ENCODE results near the gene SLC6A19. TPM values are rescaled to one million over a fixed set of nuclear protein-coding genes. Genes with fewer than 3 reads are reported as not detected.

SLC6A19 gene
- total and polyA plus RNA-seq, 2 of the 4 experiments (the other 2 are of a cell fraction): not detected

GRCh38 chr5:1254196-1254595 lies 52.8 kb downstream of the SLC6A19 start:
- 71% methylated on average over 3 of the region's 19 CpGs; no CpG with 5 or more reads in 1 of the 2 experiments for WGBS, 2 experiments (ENCODE audit: extremely low coverage in 2 of 2, insufficient read length in 1 of 2)
- intact Hi-C loops (cut with micrococcal nuclease): no loop called here
- BruUV-seq (replicated peaks): no TSS peak

More at GRCh38 chr5:1254196-1254595, 52.8 kb downstream of the SLC6A19 start:
- H4K8ac ChIP-seq (ENCODE audit: low read depth in 2 of 2, low read length in 2 of 2): no peak overlapping the region
- H2AK9ac ChIP-seq (replicated peaks; ENCODE audit: low read depth, low read length, poor library complexity): no peak overlapping the region
- no peak overlapping the region for H3K4me2 ChIP-seq (ENCODE audit: low read depth, low read length)
- H4K20me1 ChIP-seq (ENCODE audit: insufficient read depth, low read length): no peaks in the 10 kb centered on the region
- H3K18ac ChIP-seq (ENCODE audit: low read depth, low read length): no peak overlapping the region
- no peaks in the 10 kb centered on the region for H3K4me1 ChIP-seq (ENCODE audit: control insufficient read depth, insufficient read depth, low read length)
- TF ChIP-seq RCOR1 (IDR thresholded peaks at IDR 0.05; ENCODE audit: insufficient replicate concordance, low read length) (no peak), RFX5 (IDR thresholded peaks at IDR 0.05; ENCODE audit: low read depth, low read length) (no peak), CTCF (conservative IDR thresholded peaks at IDR 0.05; ENCODE audit: low read depth, low read length) (no peak), USF2 (IDR thresholded peaks at IDR 0.05; ENCODE audit: low read depth, low read length) (no peak), BHLHE40 (IDR thresholded peaks at IDR 0.05; ENCODE audit: low read depth, low read length) (no peak), MXI1 (IDR thresholded peaks at IDR 0.05; ENCODE audit: borderline replicate concordance, low read depth, low read length) (no peak), ELK1 (IDR thresholded peaks at IDR 0.05; ENCODE audit: borderline replicate concordance, low read depth, low read length) (no peak), MAFK (IDR thresholded peaks at IDR 0.05; ENCODE audit: low read depth, low read length) (no peak), POLR2A (IDR thresholded peaks at IDR 0.05; ENCODE audit: low read depth, low read length) (no peak), RAD21 (IDR thresholded peaks at IDR 0.05; ENCODE audit: low read length) (no peak), FOS (IDR thresholded peaks at IDR 0.05; ENCODE audit: low read depth, low read length) (no peak), CHD1 (IDR thresholded peaks at IDR 0.05; ENCODE audit: low read depth, low read length) (no peak), NFE2L2 (IDR thresholded peaks at IDR 0.05; ENCODE audit: low read depth, low read length) (no peak), MAZ (IDR thresholded peaks at IDR 0.05; ENCODE audit: borderline replicate concordance, low read depth, low read length) (no peak), CEBPB (IDR thresholded peaks at IDR 0.05; ENCODE audit: low read depth, low read length) (no peak), SMC3 (IDR thresholded peaks at IDR 0.05; ENCODE audit: low read depth, low read length) (no peak)
- DNase-seq (no peak), ATAC-seq (ENCODE audit: low read depth) (no peak)
- H4K5ac ChIP-seq (ENCODE audit: low read depth, low read length): no peak overlapping the region
- no peak overlapping the region for H3K56ac ChIP-seq (ENCODE audit: extremely low read depth, insufficient read depth, low read length)
- no peak overlapping the region for H2BK15ac ChIP-seq (ENCODE audit: low read depth, low read length)
- H3K4ac ChIP-seq (ENCODE audit: low read depth, low read length): no peak overlapping the region
- CTCF ChIA-PET: no interaction called here
- dilution Hi-C loops (cut with HindIII; ENCODE audit: low sequenced_read_pairs, unreplicated experiment): no loop called here
- H3K23ac ChIP-seq (ENCODE audit: low read depth, low read length): no peak overlapping the region
- no peak overlapping the region for H2BK5ac ChIP-seq (ENCODE audit: low read depth, low read length, poor library complexity, severe bottlenecking)
- no peaks in the 10 kb centered on the region; the same call in 1 of the 2 replicates for H3K27me3 ChIP-seq (ENCODE audit: control insufficient read depth, insufficient read depth, low read length)
- no peak overlapping the region for H3K14ac ChIP-seq (replicated peaks; ENCODE audit: low read depth, low read length)
- POLR2A ChIA-PET (ENCODE audit: unreplicated experiment): no interaction called here
- no peak overlapping the region for H3K4me3 ChIP-seq (ENCODE audit: insufficient read depth, low read depth, low read length)
- no peak overlapping the region for H2BK20ac ChIP-seq (ENCODE audit: low read depth, low read length)
- in situ Hi-C loops (cut with MboI; ENCODE audit: low sequenced_read_pairs): no loop called here
- H3K27ac ChIP-seq (ENCODE audit: insufficient read depth, low read length): no peak overlapping the region
- H3K9me1 ChIP-seq (ENCODE audit: insufficient read depth, low read length): no peaks in the 10 kb centered on the region
- H4K91ac ChIP-seq (ENCODE audit: insufficient read depth, low read depth, low read length): no peak overlapping the region
- H3K9ac ChIP-seq (ENCODE audit: low read depth, low read length): no peak overlapping the region
- H2BK120ac ChIP-seq (ENCODE audit: low read depth, low read length): no peak overlapping the region
- no peak overlapping the region for H2AFZ ChIP-seq (replicated peaks; ENCODE audit: low read length, poor library complexity)
- H3K36me3 ChIP-seq (ENCODE audit: control insufficient read depth, insufficient read depth, low read length): no peaks in the 10 kb centered on the region
- peaks cover 8% of the 10 kb centered on the region for H3K9me3 ChIP-seq (ENCODE audit: control insufficient read depth, insufficient read depth, low read length)
- no peak overlapping the region for H2AK5ac ChIP-seq (ENCODE audit: low read depth, low read length)
- H3K79me1 ChIP-seq (ENCODE audit: low read depth in 1 of 2, low read length in 2 of 2): no peaks in the 10 kb centered on the region

Data from IMR-90 (cell line).